Keratinocyte (primary cell): ENCODE results near the gene EMC10.

Experiments used
- EZH2 ChIP-seq: IDR thresholded peaks from one replicate; pipeline ENCODE4 v1.6.1; 2012; ENCODE audit warnings: inconsistent platforms, mild to moderate bottlenecking, low read length, moderate library complexity
- TF ChIP-seq, protein P1 (sequence below), 3 experiments: IDR thresholded peaks in 1 of 3; conservative IDR thresholded peaks in 1 of 3; optimal IDR thresholded peaks in 1 of 3; 2 replicates in 2 of 3; 3 replicates in 1 of 3; pipeline versions ENCODE3 to v1.5.1; 2011; ENCODE audit warnings: low read length in 3 of 3, mild to moderate bottlenecking in 3 of 3, moderate library complexity in 2 of 3, control low read depth in 1 of 3, inconsistent platforms in 1 of 3; ENCODE audit not compliant: insufficient read depth in 2 of 3; ENCODE audit errors: extremely low read depth in 1 of 3

DNA sequence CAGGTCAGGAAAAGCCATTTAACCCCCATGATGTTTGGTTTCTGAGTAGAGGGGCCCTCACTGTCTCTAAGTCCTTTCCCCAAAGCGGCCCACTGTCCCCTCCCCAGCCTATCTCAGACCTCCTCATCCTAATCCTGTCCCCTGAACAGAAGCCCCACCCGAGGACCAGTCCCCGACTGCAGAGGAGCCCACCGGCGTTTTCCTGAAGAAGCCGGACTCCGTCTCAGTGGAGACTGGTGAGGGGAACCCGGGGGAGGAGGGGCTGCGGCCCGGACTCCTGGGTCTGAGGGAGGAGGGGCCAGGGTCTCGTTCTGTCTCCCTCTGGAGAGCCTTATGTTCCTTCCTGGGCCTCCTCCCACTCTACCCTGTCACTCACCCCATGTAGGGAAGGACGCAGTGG lies 40.7 kb upstream of the EMC10 start:
- no peak for TF ChIP-seq EZH2
- TF ChIP-seq, protein P1, sequence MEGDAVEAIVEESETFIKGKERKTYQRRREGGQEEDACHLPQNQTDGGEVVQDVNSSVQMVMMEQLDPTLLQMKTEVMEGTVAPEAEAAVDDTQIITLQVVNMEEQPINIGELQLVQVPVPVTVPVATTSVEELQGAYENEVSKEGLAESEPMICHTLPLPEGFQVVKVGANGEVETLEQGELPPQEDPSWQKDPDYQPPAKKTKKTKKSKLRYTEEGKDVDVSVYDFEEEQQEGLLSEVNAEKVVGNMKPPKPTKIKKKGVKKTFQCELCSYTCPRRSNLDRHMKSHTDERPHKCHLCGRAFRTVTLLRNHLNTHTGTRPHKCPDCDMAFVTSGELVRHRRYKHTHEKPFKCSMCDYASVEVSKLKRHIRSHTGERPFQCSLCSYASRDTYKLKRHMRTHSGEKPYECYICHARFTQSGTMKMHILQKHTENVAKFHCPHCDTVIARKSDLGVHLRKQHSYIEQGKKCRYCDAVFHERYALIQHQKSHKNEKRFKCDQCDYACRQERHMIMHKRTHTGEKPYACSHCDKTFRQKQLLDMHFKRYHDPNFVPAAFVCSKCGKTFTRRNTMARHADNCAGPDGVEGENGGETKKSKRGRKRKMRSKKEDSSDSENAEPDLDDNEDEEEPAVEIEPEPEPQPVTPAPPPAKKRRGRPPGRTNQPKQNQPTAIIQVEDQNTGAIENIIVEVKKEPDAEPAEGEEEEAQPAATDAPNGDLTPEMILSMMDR (optimal IDR thresholded peaks at IDR 0.05 in 1 of 3, IDR thresholded peaks at IDR 0.05 in 1 of 3, conservative IDR thresholded peaks at IDR 0.05 in 1 of 3; ENCODE audit: extremely low read depth in 1 of 3, insufficient read depth in 2 of 3, low read length in 3 of 3), result no peak
